Measurements from ENCODE around the gene SESN3.

GRCh38 chr11:95149651-95150364 is 81.2 kb downstream of the SESN3 start:
- TF ChIP-seq TAF1 (IDR thresholded peaks at IDR 0.05; ENCODE audit: low read depth) (no peak), FOXM1 (IDR thresholded peaks at IDR 0.05; ENCODE audit: borderline replicate concordance, low read depth) (no peak), EP300 (IDR thresholded peaks at IDR 0.05; ENCODE audit: borderline replicate concordance) (no peak), YY1 (IDR thresholded peaks at IDR 0.05; ENCODE audit: low read depth) (no peak), RAD21 (IDR thresholded peaks at IDR 0.05; ENCODE audit: low read depth) (no peak), REST (IDR thresholded peaks at IDR 0.05; ENCODE audit: low read depth) (no peak), USF1 (IDR thresholded peaks at IDR 0.05) (no peak), ZBTB7A (IDR thresholded peaks at IDR 0.05; ENCODE audit: low read depth) (no peak)

Measured in Ishikawa (cell line).